Fibroblast of lung (primary cell): ENCODE results near the gene CALHM6. TPM values are rescaled to one million over a fixed set of nuclear protein-coding genes. Genes with fewer than 3 reads are reported as not detected.

Experiments
- DNase-seq, 2 donors: peaks; one replicate each; pipeline versions ENCODE4 v3.0.0 to v3.0.0-alpha.2; 2010; ENCODE audit warnings: low read depth in 2 of 2
- H2AFZ ChIP-seq: 2 replicates; pipeline ENCODE4 v1.5.1; 2012; ENCODE audit warnings: low read length, control low read depth, inconsistent platforms
- H3K27ac ChIP-seq: 2 replicates; pipeline ENCODE4 v1.5.1; 2011; ENCODE audit warnings: low read length, control low read depth; ENCODE audit not compliant: insufficient read depth
- H3K27me3 ChIP-seq: 2 replicates; pipeline ENCODE4 v1.5.1; 2011; ENCODE audit warnings: mild to moderate bottlenecking, low read length; ENCODE audit not compliant: control insufficient read depth, insufficient read depth
- H3K36me3 ChIP-seq: 2 replicates; pipeline ENCODE4 v1.5.1; 2011; ENCODE audit warnings: low read length; ENCODE audit not compliant: control insufficient read depth, insufficient read depth
- H3K4me1 ChIP-seq: 2 replicates; pipeline ENCODE4 v1.5.1; 2011; ENCODE audit warnings: low read length; ENCODE audit not compliant: control insufficient read depth, insufficient read depth; ENCODE audit errors: extremely low read depth
- H3K4me2 ChIP-seq: 2 replicates; pipeline ENCODE4 v1.5.1; 2011; ENCODE audit warnings: low read length, control low read depth; ENCODE audit not compliant: insufficient read depth; ENCODE audit errors: extremely low read depth
- H3K4me3 ChIP-seq, 4 experiments: fragments of 200-600 bp in 1 of 4; sonication (generic) in 1 of 4; replicated peaks in 1 of 4; 2 replicates each; pipeline ENCODE4 v1.5.1; 2011 to 2016; ENCODE audit warnings: low read length in 4 of 4, low read depth in 3 of 4, mild to moderate bottlenecking in 3 of 4, control low read depth in 2 of 4, inconsistent platforms in 1 of 4, mixed read lengths in 1 of 4; ENCODE audit not compliant: insufficient read depth in 1 of 4; ENCODE audit errors: control extremely low read depth in 1 of 4
- H3K79me2 ChIP-seq: 2 replicates; pipeline ENCODE4 v1.5.1; 2012; ENCODE audit warnings: mild to moderate bottlenecking, low read length, inconsistent platforms; ENCODE audit not compliant: control insufficient read depth, insufficient read depth
- H3K9ac ChIP-seq: 2 replicates; pipeline ENCODE4 v1.5.1; 2011; ENCODE audit warnings: mild to moderate bottlenecking, low read length, control low read depth; ENCODE audit not compliant: insufficient read depth
- H3K9me3 ChIP-seq: 2 replicates; pipeline ENCODE4 v1.5.1; 2012; ENCODE audit warnings: low read depth, low read length; ENCODE audit not compliant: control insufficient read depth, insufficient read depth
- H4K20me1 ChIP-seq: 2 replicates; pipeline ENCODE4 v1.5.1; 2011; ENCODE audit warnings: low read length; ENCODE audit not compliant: control insufficient read depth, insufficient read depth; ENCODE audit errors: extremely low read depth
- CTCF ChIP-seq, 2 donors: IDR thresholded peaks in 1 of 2; conservative IDR thresholded peaks in 1 of 2; 1 replicate in 1 of 2; 2 replicates in 1 of 2; pipeline ENCODE4 v1.5.1; 2011 to 2012; ENCODE audit warnings: low read length in 2 of 2, control low read depth in 1 of 2, inconsistent platforms in 1 of 2, low read depth in 1 of 2, mild to moderate bottlenecking in 1 of 2
- EZH2 ChIP-seq: IDR thresholded peaks from 2 replicates; pipeline ENCODE4 v1.5.1; 2012; ENCODE audit warnings: low read length, control low read depth, mild to moderate bottlenecking; ENCODE audit errors: missing control alignments
- polyA plus RNA-seq, 2 donors: library from polyadenylated mRNA; depleted of rRNA in 1 of 2; stranded (reverse) in 1 of 2; unstranded in 1 of 2; fragments of >200 nt; gene quantifications; 2 replicates each; pipeline ENCODE4 v1.2.1, GENCODE V29; 2011 to 2012; ENCODE audit warnings: missing spikeins in 1 of 2
- total RNA-seq: library from RNA; depleted of rRNA; stranded (reverse); fragments of >200 nt; gene quantifications from 2 replicates; pipeline ENCODE4 v1.2.1, GENCODE V29; 2014

The CALHM6 gene
- total and polyA plus RNA-seq, 2 donors (not counting 1 experiment from before 2014, with no cell fraction given): 0.33 to 1.3 TPM

DNA sequence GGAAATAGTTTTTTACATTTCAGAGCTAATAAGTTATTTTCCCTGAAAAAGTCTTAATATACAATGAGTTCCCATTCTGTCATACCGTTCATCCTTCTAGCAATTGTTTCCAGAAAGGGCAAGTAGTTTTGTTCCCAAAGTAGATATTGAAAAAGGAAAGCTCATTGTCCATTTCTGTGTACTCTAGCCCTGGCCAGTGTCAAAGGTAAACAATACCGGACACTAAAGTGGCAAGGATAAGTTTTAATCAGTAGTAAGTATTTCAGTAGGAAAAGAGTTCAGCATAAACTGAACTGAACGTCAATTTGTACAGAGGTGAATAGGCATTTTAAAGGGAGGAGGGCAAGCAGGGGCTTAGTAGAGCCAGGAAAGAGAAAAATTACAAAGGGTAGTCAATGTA lies 43.5 kb upstream of the CALHM6 start:
- H3K9me3 ChIP-seq: no peaks in the 10 kb centered on the region
- H3K79me2 ChIP-seq: no peaks in the 10 kb centered on the region
- H3K27me3 ChIP-seq: no peaks in the 10 kb centered on the region
- H3K9ac ChIP-seq: no peak overlapping the region
- peaks cover 3% of the 10 kb centered on the region for H3K4me1 ChIP-seq
- no peak for DNase-seq
- no peaks in the 10 kb centered on the region for H4K20me1 ChIP-seq
- H3K4me2 ChIP-seq: no peak overlapping the region
- no peak overlapping the region for H2AFZ ChIP-seq
- no peak overlapping the region for H3K4me3 ChIP-seq
- no peak for TF ChIP-seq CTCF (conservative IDR thresholded peaks at IDR 0.05 in 1 of 2, IDR thresholded peaks at IDR 0.05 in 1 of 2; ENCODE audit: low read depth in 1 of 2, low read length in 2 of 2)
- TF ChIP-seq EZH2: no peak
- no peaks in the 10 kb centered on the region for H3K36me3 ChIP-seq
- no peak overlapping the region for H3K27ac ChIP-seq

DNA sequence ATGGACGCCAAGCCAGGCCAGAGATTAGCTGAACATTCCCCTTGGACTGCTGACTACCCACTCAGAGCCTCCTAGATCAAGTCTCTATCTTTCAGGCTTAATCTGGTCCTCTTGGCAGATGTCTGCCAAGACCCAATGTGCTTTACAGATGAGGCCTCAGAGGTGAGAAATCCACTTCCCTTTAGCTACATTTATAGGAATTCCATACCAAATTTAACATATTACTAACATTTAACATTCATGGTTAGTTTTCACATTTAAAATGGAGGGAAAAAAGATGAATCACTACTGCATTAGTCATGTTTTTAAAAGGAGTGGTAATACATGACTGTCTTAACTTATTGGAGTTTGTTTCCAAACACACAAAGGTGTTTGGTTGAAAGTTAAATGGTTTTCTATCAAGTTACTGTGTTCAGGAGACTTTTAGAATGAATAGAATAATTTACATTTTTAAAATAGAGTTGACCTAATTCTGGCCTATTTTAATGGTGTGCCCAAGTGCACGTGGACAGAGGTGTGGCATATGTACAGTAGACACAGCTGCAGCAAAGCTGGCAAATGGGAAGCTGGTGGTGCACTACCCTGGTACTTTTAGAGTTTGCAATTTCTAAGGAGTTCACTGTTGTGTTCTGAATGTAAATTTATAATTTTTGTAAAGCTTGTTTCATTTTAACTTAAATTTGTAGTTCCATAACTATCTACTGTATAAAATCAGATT lies 41.9 kb upstream of the CALHM6 start:
- Histone ChIP-seq H3K27me3 (no peaks in the 10 kb centered on the region), H4K20me1 (no peaks in the 10 kb centered on the region), H3K4me1 (peaks cover 5% of the 10 kb centered on the region), H3K9me3 (no peaks in the 10 kb centered on the region), H3K4me2 (no peak overlapping the region), H3K4me3 (no peak overlapping the region), H3K79me2 (no peaks in the 10 kb centered on the region), H2AFZ (no peak overlapping the region), H3K9ac (no peak overlapping the region), H3K36me3 (no peaks in the 10 kb centered on the region), H3K27ac (no peak overlapping the region)
- TF ChIP-seq EZH2 (no peak), CTCF (conservative IDR thresholded peaks at IDR 0.05 in 1 of 2, IDR thresholded peaks at IDR 0.05 in 1 of 2; ENCODE audit: low read depth in 1 of 2, low read length in 2 of 2) (no peak)
- DNase-seq: peak in 1 of 2 donors; percentile 51

- Histone ChIP-seq H3K27me3 (no peaks in the 10 kb centered on the region), H3K4me2 (no peak overlapping the region), H3K9ac (no peak overlapping the region), H3K36me3 (no peaks in the 10 kb centered on the region), H3K4me1 (peaks cover 5% of the 10 kb centered on the region), H3K79me2 (no peaks in the 10 kb centered on the region), H2AFZ (no peak overlapping the region), H4K20me1 (no peaks in the 10 kb centered on the region), H3K9me3 (no peaks in the 10 kb centered on the region), H3K4me3 (no peak overlapping the region), H3K27ac (no peak overlapping the region)
- no peak for TF ChIP-seq EZH2
- TF ChIP-seq CTCF (conservative IDR thresholded peaks at IDR 0.05 in 1 of 2, IDR thresholded peaks at IDR 0.05 in 1 of 2; ENCODE audit: low read depth in 1 of 2, low read length in 2 of 2): no peak
- no peak for DNase-seq
Observed at GRCh38 chr6:116420341-116420740, 40.8 kb upstream of the CALHM6 start.
